ENCODE results near the gene PBX1.
"Not testable (repeated sequence)": the region's sequence is repeated elsewhere in the genome, so short reads cannot be mapped to it uniquely, and the experiment has no call there.

Gene PBX1

DNA sequence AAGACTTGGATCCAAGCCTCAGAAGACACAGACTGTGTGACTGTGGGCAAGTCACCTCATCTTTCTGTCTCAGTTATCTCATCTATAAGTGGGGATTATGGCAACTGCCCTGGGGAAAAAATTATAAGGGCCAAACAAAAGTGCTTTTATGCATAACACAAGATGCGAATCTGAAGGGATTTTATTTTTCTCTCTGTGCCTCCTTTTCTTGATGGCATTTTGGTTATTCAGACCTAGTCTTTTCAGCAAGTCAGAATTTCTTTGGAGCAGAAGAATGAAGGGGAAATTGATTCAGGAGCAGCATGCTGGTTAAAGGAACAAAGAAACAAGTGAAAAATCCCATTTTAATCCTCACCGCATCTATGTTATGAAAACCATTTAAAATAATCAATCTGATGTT lies 86.9 kb downstream of the PBX1 start:
- no peak for DNase-seq

DNA sequence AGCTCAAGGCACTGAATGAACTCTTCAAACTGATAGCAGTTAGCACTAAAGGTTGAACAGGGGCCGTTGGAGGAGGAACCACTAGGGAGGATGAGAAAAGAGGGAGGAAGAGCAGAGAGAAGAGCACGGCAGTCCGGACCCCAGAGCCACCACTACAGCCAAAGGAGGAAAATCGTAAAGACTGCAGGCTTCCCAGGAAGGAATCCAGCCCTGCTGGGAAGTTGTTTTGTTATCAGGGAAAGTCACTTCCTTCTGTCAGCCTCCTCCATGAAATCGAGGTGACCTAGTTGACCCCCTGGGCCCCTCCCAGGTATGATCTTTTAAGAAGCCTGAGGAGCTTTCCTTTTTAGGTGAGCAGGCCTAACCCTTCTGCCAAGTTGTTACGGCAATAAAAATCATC lies 88.2 kb downstream of the PBX1 start:
- no peak for DNase-seq

DNA sequence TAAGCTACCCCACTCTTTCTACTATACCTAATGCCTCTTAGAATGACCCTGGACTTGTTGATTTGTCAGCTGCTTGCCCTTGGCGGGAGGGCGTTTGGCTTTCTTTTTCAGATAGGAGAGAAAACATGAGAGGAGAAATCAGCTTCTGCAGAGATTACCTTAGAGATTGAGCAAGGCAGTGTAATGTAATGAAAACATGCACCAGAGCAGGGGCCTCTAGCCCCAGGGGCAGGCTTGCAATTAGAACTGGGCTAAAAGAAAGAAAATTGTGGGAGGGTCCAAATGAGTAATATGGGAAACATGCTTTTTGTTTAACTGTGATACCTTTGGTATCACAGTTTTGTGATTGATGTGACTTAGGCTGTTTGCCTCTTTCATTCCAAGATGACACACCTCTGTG lies 89.7 kb downstream of the PBX1 start:
- DNase-seq: no peak

DNA sequence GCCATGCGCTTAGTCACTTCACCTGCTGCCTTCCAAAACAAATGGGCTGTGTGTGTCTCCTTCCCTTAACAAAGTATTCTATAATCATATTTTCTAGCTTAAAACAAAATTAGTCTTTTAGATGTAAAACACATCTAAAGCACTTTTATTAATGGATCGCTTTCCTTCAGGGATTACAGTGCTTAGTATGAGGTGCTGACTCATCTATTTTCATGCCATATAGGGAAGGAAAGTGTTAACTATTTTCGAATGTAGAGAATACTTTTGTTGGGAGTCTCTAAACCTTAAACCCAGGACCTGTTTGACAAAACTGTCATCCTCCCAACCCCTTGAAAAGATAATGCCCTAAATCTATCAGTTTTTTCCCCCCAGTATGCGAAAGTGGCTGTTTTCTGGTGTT lies 90.2 kb downstream of the PBX1 start:
- no peak for DNase-seq

DNA sequence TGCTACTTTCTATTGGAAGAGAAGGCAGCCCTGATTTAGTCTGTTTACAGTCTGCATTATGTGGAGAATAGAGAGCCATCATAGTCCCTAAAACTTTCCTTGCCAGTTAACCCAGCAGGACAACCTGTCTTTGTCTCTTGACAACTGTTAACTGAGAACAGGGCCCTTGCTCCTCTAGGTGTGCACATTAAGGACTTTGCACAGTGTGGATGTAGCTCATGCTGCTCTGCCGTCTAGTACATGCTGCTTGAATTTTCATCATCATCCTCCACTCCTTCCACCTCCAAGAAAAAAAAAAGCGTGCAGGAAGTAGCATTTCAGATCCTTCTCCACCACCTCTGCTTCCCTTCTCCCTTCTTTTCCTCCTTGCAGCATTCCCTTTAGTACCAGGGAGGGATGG lies 91.5 kb downstream of the PBX1 start:
- DNase-seq: no peak

DNA sequence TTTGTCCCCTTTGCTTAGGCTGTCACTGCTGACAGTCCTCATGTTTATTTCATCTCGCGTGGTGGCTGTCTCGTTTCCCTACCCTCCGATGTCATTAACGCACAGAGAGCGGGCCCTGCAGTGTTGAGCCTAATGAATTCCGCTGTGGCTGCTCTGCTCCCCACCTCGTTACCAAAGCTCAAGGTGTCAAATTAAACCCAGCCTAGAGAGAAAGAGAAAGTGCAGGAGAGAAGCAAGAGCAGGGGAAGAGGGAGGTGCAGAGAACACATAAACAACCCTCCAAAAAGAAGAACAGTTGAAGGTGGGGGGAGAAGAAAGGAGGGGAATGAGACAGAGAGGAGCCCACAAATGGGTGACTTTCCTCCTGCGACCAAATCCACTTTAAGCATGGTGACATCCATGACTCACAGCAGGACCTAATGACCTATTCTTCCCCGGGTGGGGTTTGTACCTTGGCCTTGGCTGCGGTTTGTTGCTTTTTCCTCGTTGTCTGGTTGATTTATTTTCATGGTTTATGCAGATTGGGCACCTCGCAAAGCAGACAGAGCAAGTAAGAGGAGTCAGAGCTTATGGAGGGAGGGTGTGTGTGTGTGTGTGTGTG lies 92.5 kb downstream of the PBX1 start:
- DNase-seq: no peak

DNA sequence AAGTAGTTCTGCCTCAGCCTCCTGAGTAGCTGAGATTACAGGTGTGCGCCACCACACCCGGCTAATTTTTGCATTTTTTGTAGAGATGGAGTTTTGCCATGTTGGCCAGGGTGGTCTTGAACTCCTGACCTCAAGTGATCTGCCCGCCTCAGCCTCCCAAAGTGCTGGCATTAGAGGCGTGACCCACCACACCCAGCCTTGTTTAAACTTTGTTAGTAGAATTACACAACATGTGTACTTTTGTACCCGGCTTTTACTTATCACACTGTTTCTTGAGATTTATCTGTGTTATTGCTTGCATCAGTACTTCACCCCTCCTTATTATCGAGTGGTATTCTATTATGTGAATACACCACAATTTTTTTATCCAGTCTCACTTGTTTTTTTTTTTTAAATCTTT lies 94.0 kb downstream of the PBX1 start:
- not testable (repeated sequence) for DNase-seq

DNA sequence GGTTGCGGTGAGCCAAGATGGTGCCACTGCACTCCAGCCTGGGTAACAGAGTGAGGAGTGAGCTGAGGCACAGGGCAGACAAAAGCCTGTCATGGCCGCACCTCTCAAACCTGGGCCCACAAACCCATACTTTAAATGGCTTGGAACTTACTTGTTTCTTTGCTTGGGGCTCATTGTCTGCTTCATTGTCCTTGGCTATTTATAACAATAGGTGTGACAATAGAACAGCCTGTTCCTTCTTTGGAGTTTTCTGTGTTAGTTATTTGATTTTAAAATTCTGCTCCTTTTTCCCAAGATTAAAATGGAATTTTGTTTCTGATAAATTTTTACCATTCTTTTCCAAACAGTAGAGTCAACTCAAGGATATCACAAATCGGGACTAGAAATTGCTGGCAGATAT lies 94.7 kb downstream of the PBX1 start:
- no peak for DNase-seq

DNA sequence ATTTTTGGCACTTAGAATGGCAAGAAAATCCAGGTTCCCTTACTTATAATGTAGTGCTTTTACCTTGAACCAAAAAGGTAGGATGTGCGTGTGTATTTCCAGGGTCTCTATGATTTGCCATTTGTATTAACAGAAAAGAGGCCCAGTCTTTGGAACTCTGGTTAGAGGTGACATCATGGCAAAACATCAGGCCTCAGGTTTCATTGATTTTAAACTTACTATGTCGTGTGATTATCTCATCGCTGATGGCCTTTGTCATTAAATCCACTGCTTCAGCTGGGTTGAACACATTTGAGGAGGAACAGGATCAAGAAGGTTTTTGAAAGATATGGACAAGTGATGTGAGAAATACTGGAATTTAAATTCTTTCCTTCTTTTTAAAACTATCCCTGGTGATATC lies 95.2 kb downstream of the PBX1 start:
- no peak for DNase-seq

DNA sequence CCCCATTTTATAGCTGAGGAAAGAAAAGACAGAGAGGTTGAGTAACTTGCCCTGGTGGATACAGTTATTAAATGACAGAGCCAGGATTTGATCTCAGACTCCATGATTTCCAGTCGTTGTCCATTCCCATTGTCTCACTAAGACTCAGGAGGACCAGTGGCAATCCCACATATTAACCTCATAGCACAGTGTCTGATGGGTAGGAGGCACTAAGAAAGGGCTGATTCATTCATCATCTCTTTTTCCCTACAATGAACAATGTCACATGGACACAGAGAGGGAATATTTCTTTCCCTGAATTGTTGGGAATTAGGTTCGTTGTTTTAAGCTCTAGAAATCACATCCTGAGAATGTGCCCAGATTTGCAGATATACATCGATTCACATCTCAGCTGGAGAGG lies 99.9 kb downstream of the PBX1 start:
- DNase-seq: no peak

DNA sequence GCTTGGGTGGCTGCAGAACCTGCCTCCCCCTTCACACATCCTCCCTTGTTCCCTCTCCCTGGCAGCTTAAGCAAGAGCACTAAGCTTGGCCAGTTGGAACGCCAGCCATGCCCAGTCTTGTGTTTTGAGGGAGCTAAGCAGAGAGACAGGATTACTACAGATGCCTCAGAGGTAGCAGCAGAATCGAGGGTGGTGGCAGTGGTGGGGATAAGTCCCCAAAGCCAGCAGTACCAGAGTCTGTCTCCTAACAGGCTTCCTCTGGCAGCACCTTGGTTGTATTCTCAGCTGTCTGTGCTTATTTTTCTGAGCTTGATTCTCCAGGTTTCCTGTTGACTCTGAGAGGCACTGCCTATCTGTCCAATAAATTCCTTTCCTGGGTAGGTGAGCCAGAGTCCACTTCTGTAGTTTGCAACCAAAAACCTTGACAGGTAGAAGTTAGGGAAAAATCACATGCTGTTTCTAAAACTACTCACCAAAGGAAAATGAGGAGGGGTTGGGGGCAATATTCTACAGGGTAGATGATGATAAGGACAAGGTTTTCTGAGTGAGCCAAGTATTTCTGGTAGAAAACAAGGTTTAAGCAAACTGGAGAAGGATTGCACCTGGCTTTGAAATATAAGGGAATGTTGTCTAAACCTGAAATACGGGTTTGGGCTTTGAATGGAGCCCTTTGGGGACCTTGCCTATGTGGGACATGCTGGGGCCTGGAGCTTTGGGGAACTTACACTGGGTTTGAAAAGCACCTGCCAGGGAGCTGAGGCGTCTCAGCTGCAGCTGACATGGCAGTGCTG lies 100.8 kb downstream of the PBX1 start:
- DNase-seq: no peak

DNA sequence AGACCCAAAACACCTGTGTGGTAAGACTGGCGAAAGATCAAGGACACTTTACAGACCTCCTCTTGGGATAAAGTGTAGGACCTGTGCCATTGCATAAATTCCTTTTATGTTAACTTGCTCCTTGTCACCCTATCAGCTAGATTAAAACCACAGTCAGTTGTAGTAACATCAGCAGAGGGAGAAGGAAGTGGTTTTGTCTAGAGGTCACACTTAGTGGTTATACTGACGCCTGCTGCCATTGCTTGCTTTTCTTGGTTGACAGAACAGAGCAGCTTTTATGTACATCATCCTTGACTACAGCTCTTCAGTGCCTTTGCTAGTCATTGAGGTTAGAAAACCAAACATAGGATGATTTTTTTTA lies 101.4 kb downstream of the PBX1 start:
- DNase-seq: no peak

DNA sequence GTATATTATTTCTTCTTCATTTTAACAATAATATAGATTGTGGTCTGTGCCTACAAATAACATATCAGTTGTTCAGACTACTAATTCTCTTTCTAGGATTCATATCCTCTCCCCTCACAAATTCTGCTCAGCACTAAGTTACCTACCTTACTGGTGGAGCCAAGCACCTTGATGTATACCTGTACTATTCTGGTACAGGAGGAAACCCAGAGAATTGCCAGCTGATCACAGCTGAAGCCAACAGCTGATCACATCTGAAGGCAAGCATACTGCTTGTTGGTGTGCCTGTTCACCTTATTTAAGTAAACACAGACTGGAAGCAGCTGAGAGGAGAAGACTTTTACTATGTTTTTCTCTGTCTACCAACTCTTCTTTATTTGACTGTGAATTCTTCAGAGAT lies 101.8 kb downstream of the PBX1 start:
- no peak for DNase-seq

DNA sequence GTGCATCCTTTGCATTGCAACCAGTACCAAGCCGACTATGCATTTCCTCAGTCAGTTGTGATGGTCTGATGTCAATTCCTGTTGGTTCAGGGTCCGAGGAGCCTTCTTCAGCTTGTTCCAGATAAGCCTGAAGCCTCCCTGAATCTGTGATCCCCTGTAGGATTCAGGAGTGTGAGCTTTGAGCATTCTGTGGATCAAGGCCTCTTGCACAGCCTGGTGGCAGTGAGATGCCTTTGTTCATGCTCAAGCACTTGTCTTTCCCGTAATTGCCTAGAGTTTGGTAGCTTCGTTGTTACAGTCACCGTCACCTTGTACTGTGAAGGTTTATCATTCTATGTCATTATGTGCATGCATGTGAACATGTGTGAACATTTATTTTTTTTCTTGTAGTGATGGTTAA lies 103.5 kb downstream of the PBX1 start:
- DNase-seq: no peak

DNA sequence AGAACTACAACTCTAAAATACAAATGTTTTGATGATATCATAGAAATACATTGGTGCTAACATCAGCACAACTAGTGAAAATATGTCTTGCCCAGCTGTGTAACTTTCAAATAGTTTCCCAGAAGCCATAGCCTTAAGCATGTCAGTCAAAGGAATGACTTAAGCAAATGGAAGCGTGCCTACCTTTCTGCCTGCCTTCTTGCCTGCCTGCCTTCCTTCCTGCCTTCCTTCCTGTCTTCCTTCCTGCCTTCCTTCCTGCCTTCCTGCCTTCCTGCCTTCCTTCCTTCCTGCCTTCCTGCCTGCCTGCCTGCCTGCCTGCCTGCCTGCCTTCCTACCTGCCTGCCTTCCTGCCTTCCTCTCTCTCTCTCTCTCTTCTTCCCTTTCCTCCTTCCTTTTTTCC lies 104.0 kb downstream of the PBX1 start:
- no peak for DNase-seq

DNA sequence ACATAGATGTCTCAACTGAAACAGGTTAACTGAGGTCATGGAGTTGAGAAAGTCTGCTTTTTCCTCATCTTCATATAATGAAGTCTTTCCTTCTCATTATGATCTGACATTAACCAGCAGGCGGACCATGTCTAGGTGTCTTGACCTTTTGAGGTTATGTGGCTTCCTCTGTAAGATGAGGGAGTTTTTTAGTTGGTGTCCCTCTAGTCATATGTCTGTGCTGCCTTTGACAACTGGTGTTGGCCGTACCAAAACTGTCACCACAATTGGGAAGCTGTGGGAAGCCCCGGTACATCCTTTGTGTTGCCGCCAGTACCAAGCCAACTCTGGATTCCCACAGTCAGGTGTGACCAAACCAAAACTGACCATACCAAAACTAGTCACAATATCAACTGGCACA lies 105.1 kb downstream of the PBX1 start:
- DNase-seq: no peak

DNA sequence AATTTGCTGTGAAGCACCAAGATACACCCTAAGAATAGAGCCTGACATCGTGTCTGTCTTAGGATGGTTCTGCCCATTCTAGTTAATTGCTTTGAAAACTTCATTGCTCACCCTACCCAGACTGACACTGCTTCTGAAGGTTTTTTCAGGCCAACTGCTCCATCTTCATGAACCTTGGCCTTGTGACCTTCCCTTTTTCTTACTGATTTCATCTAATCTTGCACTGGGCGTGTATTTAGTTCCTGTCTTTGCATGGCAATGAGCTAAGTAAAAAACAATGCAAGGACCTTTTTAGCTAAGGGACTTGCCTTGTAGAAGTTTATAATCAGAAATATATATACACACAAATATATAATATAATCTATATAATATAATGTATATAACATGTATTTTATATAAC lies 108.0 kb downstream of the PBX1 start:
- DNase-seq: no peak

DNA sequence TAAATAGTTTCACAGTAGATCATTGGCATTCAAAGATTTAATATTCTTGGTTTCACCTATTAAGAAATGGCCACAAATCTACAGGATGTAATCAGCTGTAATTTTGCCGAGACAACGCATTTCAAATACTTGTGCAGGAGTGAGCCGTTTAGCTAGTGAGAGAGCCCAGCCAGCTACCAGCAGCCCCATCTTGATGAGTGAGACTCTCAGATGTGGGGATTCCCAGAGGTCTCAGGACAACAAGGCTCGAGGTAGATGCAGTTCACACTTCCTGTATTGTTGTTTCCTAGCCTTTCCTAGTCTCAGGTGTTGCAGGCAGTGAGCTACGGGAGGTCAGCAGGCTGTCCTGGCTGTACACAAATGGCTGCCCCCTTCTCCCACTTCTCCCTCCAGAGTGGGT lies 108.6 kb downstream of the PBX1 start:
- DNase-seq: no peak

DNA sequence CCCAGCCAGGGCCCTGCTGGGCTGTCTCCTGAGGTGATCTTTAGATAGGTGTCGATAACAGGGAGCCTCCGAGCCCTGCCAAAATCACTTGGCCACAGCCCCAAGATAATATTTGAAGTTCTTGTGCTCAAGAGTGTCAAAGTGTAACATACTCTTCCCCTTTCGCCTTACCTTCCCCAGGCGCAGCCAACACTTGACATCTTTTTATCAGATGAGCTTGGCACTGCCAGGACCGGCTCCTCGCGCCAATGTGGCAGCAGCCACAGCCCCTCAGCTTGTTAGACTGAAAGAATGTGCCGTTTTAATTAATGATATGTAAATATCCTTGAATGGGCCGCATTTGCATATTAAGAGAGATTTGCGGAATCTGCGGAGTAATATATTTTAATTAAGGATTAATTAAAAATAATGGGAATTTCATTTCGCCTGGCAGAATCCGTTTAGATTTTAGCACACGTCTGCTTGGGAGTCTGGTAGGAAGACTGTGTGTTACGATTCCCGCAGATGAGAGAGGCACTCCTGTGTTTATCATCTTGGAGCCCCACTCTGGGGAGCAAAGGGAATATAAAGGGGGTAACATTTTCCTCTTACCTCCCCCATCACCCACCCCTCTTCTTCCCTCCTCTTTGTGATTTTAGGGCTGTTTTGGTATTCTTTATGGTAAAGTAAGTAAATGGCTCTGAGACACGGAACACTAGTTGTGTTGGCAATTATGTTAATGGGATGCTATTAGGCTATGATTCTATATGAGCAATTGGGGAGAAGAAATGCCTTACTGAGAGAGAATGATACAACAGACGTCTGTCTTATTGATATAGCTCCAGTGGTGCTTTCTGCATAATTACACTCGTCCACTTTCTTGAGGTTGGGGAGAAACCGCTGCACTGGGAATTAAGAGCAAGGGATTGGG lies 109.8 kb downstream of the PBX1 start:
- no peak for DNase-seq

DNA sequence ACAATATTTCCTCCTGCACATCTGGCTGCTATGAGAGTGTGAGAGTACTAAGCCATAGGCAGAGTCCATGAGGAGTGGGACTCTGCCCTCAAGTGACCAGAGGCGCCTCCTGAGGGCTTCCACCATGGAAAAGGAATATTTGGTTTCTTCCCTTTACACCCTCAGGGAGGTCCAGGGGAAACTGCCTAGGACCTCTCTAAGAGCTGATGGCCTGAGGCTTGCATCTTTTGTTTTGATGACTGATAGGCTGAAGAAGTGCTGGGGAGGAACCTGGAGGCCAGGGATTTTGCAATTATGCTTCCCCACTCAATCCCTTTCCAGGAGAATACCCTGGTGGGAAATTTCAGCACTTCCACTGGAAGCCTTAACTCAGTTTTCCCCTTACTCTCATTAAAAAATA lies 111.0 kb downstream of the PBX1 start:
- DNase-seq: no peak

DNA sequence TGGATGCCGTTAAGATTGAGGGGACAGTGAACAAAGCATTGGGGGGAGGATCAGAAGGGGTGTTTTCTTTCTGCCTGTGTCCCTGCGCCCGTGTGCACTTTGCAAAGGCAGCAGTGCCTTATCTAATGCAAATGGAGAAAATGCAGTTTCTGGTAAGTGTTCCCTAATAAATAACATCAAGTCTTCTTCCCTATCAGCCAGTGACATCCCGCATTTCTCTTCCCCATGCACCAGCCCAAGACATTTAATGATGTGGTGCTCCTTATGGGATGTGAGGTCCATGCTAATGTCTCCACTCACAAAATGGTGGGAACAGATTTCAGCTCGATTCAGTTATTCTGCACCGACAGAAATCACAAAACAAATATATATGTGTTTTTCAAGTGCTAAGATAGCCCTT lies 111.8 kb downstream of the PBX1 start:
- no peak for DNase-seq

DNA sequence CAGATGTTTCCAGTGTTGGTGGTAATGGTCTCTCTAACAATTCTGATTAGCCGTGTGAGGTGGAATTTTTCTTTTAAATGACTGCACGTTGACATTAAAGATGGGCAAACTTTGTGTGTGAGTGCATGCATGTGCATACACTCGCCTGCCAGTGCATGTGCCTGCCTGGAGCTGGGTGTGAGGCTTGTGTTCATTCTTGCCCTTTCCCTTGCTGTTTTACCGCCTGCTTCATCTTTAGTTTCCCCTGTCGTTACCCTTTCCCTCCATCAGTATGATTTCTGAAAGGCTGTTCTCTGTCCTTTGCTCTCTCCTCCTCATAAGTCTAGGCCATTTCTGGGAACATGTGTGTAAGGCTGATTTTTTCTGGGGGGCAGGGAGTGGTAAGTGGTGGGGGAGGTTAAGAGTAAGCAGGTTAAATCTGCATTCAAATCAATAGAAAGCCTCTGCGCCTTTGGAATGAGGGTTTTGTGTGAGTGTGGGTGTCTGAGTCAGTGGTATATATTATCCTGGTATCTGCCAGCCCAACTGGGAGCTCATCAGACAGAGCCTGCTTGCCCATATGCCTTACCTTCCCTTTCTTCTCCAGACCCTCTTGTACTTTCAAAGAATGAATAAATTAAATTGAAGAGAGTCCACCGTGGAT lies 112.5 kb downstream of the PBX1 start:
- no peak for DNase-seq

DNA sequence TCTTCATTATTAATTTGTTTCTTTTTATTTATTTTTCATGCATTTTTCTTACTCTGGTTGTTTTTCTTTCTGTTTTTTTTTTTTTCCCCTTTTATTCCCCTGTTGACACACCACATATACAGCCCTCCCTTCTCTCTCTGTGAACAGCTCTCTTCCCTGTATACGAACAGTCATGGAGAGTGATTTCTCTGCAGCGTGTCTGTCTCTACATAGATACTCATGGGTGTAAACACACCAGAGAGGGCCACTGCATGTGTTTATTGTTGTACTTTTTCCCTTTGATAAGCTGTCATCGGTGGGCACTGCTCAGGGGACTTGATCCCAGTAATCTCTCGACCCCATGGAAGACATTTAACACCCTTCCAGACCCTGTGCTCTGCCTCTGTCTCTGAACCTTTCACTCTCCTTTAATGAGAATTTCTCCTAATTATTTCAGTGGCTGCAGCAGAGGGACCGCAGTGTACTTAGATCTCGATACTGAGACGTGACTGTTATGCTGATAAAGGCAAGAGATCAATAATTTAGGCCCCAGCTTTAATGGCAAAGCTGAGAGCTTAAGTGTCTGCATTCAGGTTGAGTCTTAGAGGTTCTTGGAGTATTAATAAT lies 113.1 kb downstream of the PBX1 start:
- no peak for DNase-seq
